ENCODE measurements around the gene MLXIP.

- TF ChIP-seq CTCF (IDR thresholded peaks at IDR 0.05) (no peak), POLR2A (IDR thresholded peaks at IDR 0.05) (no peak), POLR2AphosphoS5 (IDR thresholded peaks at IDR 0.05) (no peak)
These were observed 7.6 kb downstream of the MLXIP start for GRCh38 chr12:122086116-122086515.
